ENCODE measurements around the gene CTPS1.
A peak's percentile ranks its signal among the peaks of the same experiment; 100 is the strongest.

CTPS1 gene

GRCh38 chr1:41025979-41026819, 46.7 kb downstream of the CTPS1 start:
- H3K4me1 ChIP-seq: peaks cover 9 to 32% (median 19%) of the 10 kb centered on the region in 10 experiments
- H3K27ac ChIP-seq: no peak overlapping the region
- no peak overlapping the region for H3K4me2 ChIP-seq
- TF ChIP-seq Cebpa-rat (IDR thresholded peaks at IDR 0.05): no peak
- no peak overlapping the region for H3K9ac ChIP-seq
- H3K36me3 ChIP-seq: peaks cover 46 to 90% (median 67%) of the 10 kb centered on the region in 11 experiments
- no peaks in the 10 kb centered on the region for H3K9me3 ChIP-seq (replicated peaks in 1 of 11)
- no peaks in the 10 kb centered on the region for H3K27me3 ChIP-seq
- no peak overlapping the region for H3K4me3 ChIP-seq
- peaks cover 0 to 14% (median 0%) of the 10 kb centered on the region in 11 experiments; a peak in 4 of 22 replicates for H4K20me1 ChIP-seq

- Histone ChIP-seq H3K36me3 (peaks cover 66 to 100% (median 86%) of the 10 kb centered on the region in 11 experiments), H3K27me3 (no peaks in the 10 kb centered on the region)
- no peak for TF ChIP-seq Cebpa-rat (IDR thresholded peaks at IDR 0.05)
Observed at GRCh38 chr1:41028034-41028642, 48.6 kb downstream of the CTPS1 start.

GRCh38 chr1:41030872-41031616, 51.5 kb downstream of the CTPS1 start:
- no peak overlapping the region for H3K27ac ChIP-seq
- no peak overlapping the region for H3K4me3 ChIP-seq
- peaks cover 0 to 6% (median 0%) of the 10 kb centered on the region in 11 experiments; a peak in 1 of 22 replicates for H4K20me1 ChIP-seq

More at GRCh38 chr1:41028034-41028642, 48.6 kb downstream of the CTPS1 start:
- peaks cover 0 to 6% (median 0%) of the 10 kb centered on the region in 11 experiments; a peak in 4 of 22 replicates for H4K20me1 ChIP-seq
- H3K27ac ChIP-seq: no peak overlapping the region
- no peak overlapping the region for H3K4me3 ChIP-seq
- H3K4me2 ChIP-seq: no peak overlapping the region
- H3K4me1 ChIP-seq: peaks cover 0 to 13% (median 3%) of the 10 kb centered on the region in 10 experiments; a peak in 9 of 20 replicates
- no peaks in the 10 kb centered on the region for H3K9me3 ChIP-seq (replicated peaks in 1 of 11)
- H3K9ac ChIP-seq: no peak overlapping the region

GRCh38 chr1:41032147-41032546, 52.7 kb downstream of the CTPS1 start:
- peaks cover 94 to 100% (median 100%) of the 10 kb centered on the region in 11 experiments for H3K36me3 ChIP-seq

More at GRCh38 chr1:41030872-41031616, 51.5 kb downstream of the CTPS1 start:
- Histone ChIP-seq H3K9ac (no peak overlapping the region), H3K4me2 (no peak overlapping the region), H3K9me3 (replicated peaks in 1 of 11) (no peaks in the 10 kb centered on the region), H3K36me3 (peaks cover 89 to 100% (median 100%) of the 10 kb centered on the region in 11 experiments), H3K27me3 (no peaks in the 10 kb centered on the region), H3K4me1 (peaks cover 0 to 4% (median 0%) of the 10 kb centered on the region in 10 experiments; a peak in 2 of 20 replicates)
- no peak for TF ChIP-seq Cebpa-rat (IDR thresholded peaks at IDR 0.05)

GRCh38 chr1:41033272-41033671, 53.8 kb downstream of the CTPS1 start:
- Histone ChIP-seq H3K9me3 (replicated peaks in 1 of 11) (no peaks in the 10 kb centered on the region), H3K4me2 (no peak overlapping the region), H3K4me3 (no peak overlapping the region), H3K27ac (no peak overlapping the region), H3K27me3 (no peaks in the 10 kb centered on the region), H3K36me3 (peaks cover 94 to 100% (median 100%) of the 10 kb centered on the region in 11 experiments), H3K4me1 (no peaks in the 10 kb centered on the region), H4K20me1 (no peaks in the 10 kb centered on the region), H3K9ac (no peak overlapping the region)
- no peak for TF ChIP-seq Cebpa-rat (IDR thresholded peaks at IDR 0.05)

More at GRCh38 chr1:41032147-41032546, 52.7 kb downstream of the CTPS1 start:
- no peak for TF ChIP-seq Cebpa-rat (IDR thresholded peaks at IDR 0.05)
- Histone ChIP-seq H3K27ac (no peak overlapping the region), H3K27me3 (no peaks in the 10 kb centered on the region), H3K9ac (no peak overlapping the region), H3K4me1 (no peaks in the 10 kb centered on the region), H3K4me3 (no peak overlapping the region), H3K9me3 (replicated peaks in 1 of 11) (no peaks in the 10 kb centered on the region), H3K4me2 (no peak overlapping the region), H4K20me1 (0 out of 22 replicates have a peak, but pooled peaks cover 0 to 5% (median 0%) of the 10 kb centered on the region in 11 experiments)

- H3K9me3 ChIP-seq (replicated peaks in 1 of 11): no peaks in the 10 kb centered on the region
Observed at GRCh38 chr1:41037116-41037903, 57.8 kb downstream of the CTPS1 start.

GRCh38 chr1:41038110-41038509, 58.6 kb downstream of the CTPS1 start:
- peaks cover 67 to 100% (median 98%) of the 10 kb centered on the region in 11 experiments for H3K36me3 ChIP-seq
- H3K9ac ChIP-seq: no peak overlapping the region
- no peak for TF ChIP-seq Cebpa-rat (IDR thresholded peaks at IDR 0.05)

More at GRCh38 chr1:41037116-41037903, 57.8 kb downstream of the CTPS1 start:
- Histone ChIP-seq H4K20me1 (no peaks in the 10 kb centered on the region), H3K4me2 (no peak overlapping the region), H3K9ac (no peak overlapping the region), H3K27ac (0 out of 22 replicates have a peak overlapping the region, but pooled peaks of 1 of the 11 experiments have one; percentile 10), H3K27me3 (no peaks in the 10 kb centered on the region), H3K4me1 (peaks cover 0 to 13% (median 4%) of the 10 kb centered on the region in 10 experiments; a peak in 10 of 20 replicates), H3K4me3 (no peak overlapping the region), H3K36me3 (peaks cover 75 to 100% (median 98%) of the 10 kb centered on the region in 11 experiments)
- no peak for TF ChIP-seq Cebpa-rat (IDR thresholded peaks at IDR 0.05)

More at GRCh38 chr1:41038110-41038509, 58.6 kb downstream of the CTPS1 start:
- Histone ChIP-seq H3K27me3 (no peaks in the 10 kb centered on the region), H3K4me1 (peaks cover 0 to 17% (median 4%) of the 10 kb centered on the region in 10 experiments; a peak in 10 of 20 replicates), H3K9me3 (replicated peaks in 1 of 11) (no peaks in the 10 kb centered on the region), H3K27ac (no peak overlapping the region), H3K4me3 (no peak overlapping the region), H4K20me1 (no peaks in the 10 kb centered on the region), H3K4me2 (no peak overlapping the region)
